HEK293 (cell line): ENCODE data around the gene CRTC1.

ENCODE experiments used
- CTCF ChIA-PET: fragments of 350-600 bp; formaldehyde crosslinking; extraction: SDS; loops from one replicate; lab custom pipeline; 2021; ENCODE audit warnings: antibody characterized with exemption; lab: Yijun Ruan, JAX
- POLR2A ChIA-PET: fragments of 300-600 bp; formaldehyde crosslinking; extraction: SDS; loops from one replicate; lab custom pipeline; 2020; ENCODE audit warnings: antibody characterized with exemption, inconsistent platforms; lab: Yijun Ruan, JAX
- H3K27ac ChIP-seq: fragments of 200-500 bp; sonication (Bioruptor generic); 2 replicates; pipeline ENCODE4 v1.5.1; 2014; ENCODE audit warnings: low read depth, low read length, control low read depth, inconsistent platforms; ENCODE audit errors: extremely low read depth
- H3K36me3 ChIP-seq, 2 experiments: fragments of 200-500 bp in 1 of 2; sonication (Bioruptor generic) in 1 of 2; 1 replicate in 1 of 2; 2 replicates in 1 of 2; pipeline ENCODE4 v1.5.1; 2014 to 2017; ENCODE audit warnings: inconsistent platforms in 2 of 2, low read length in 2 of 2; ENCODE audit not compliant: control insufficient read depth in 2 of 2, insufficient read depth in 1 of 2
- H3K4me1 ChIP-seq: fragments of 200-500 bp; sonication (Bioruptor generic); 2 replicates; pipeline ENCODE4 v1.5.1; 2014; ENCODE audit warnings: mild to moderate bottlenecking, low read length, inconsistent platforms; ENCODE audit not compliant: control insufficient read depth, insufficient read depth
- H3K4me3 ChIP-seq: 2 replicates; pipeline ENCODE4 v1.5.1; 2011; ENCODE audit warnings: low read depth, mild to moderate bottlenecking, control low read depth, low read length, moderate library complexity
- H3K9me3 ChIP-seq: fragments of 200-500 bp; sonication (Bioruptor generic); 2 replicates; pipeline ENCODE4 v1.5.1; 2014; ENCODE audit warnings: low read depth, low read length, inconsistent platforms; ENCODE audit not compliant: control insufficient read depth, insufficient read depth
- BCL11A ChIP-seq: fragments of 450-650 bp; formaldehyde crosslinking; IDR thresholded peaks from 2 replicates; pipeline ENCODE4 v1.5.1; 2016; ENCODE audit warnings: low read depth, missing biosample characterization, missing genetic modification characterization
- HOXA7 ChIP-seq: sonication (generic); formaldehyde crosslinking; IDR thresholded peaks from 2 replicates; pipeline ENCODE4 v1.8.1; 2022; ENCODE audit warnings: missing genetic modification reagents, borderline replicate concordance
- SETDB1 ChIP-seq: IDR thresholded peaks from one replicate; pipeline ENCODE4 v1.6.1; 2017; ENCODE audit warnings: mild to moderate bottlenecking, low read length, moderate library complexity, mixed read lengths; ENCODE audit not compliant: insufficient read length
- SP3 ChIP-seq: fragments of 450-650 bp; formaldehyde crosslinking; IDR thresholded peaks from 2 replicates; pipeline ENCODE4 v1.5.1; 2016; ENCODE audit warnings: missing biosample characterization, missing genetic modification characterization
- ZBTB7A ChIP-seq: fragments of 450-650 bp; formaldehyde crosslinking; IDR thresholded peaks from 2 replicates; pipeline ENCODE4 v1.5.1; 2016; ENCODE audit warnings: low read depth, missing biosample characterization, missing genetic modification characterization
- ZNF174 ChIP-seq: fragments of 450-650 bp; formaldehyde crosslinking; IDR thresholded peaks from 2 replicates; pipeline ENCODE4 v1.5.0; 2017; ENCODE audit warnings: missing biosample characterization, mild to moderate bottlenecking, missing genetic modification characterization
- ZNF292 ChIP-seq: fragments of 450-650 bp; formaldehyde crosslinking; IDR thresholded peaks from 2 replicates; pipeline ENCODE4 v1.5.1; 2016; ENCODE audit warnings: low read depth, missing biosample characterization, missing genetic modification characterization, borderline replicate concordance
- ZNF354C ChIP-seq: fragments of 450-650 bp; formaldehyde crosslinking; IDR thresholded peaks from 2 replicates; pipeline ENCODE4 v1.5.1; 2016; ENCODE audit warnings: missing biosample characterization, missing genetic modification characterization, low read depth, borderline replicate concordance
- ZNF555 ChIP-seq: fragments of 450-650 bp; formaldehyde crosslinking; conservative IDR thresholded peaks from 2 replicates; pipeline ENCODE4 v1.5.1; 2017; ENCODE audit warnings: missing biosample characterization, mild to moderate bottlenecking, missing genetic modification characterization, inconsistent platforms
- ZNF596 ChIP-seq: fragments of 450-650 bp; IDR thresholded peaks from 2 replicates; pipeline ENCODE4 v1.5.0; 2018; ENCODE audit warnings: missing biosample characterization, mild to moderate bottlenecking, missing genetic modification characterization, moderate library complexity
- ZNF621 ChIP-seq: fragments of 450-650 bp; formaldehyde crosslinking; IDR thresholded peaks from 2 replicates; pipeline ENCODE4 v1.5.1; 2017; ENCODE audit warnings: missing biosample characterization, missing genetic modification characterization
- ZNF624 ChIP-seq: fragments of 450-650 bp; formaldehyde crosslinking; IDR thresholded peaks from 2 replicates; pipeline ENCODE4 v1.5.1; 2017; ENCODE audit warnings: missing biosample characterization, missing genetic modification characterization
- ZNF658 ChIP-seq: fragments of 450-650 bp; formaldehyde crosslinking; IDR thresholded peaks from 2 replicates; pipeline ENCODE4; 2016; ENCODE audit warnings: missing biosample characterization, missing genetic modification characterization
- ZNF701 ChIP-seq: fragments of 450-650 bp; formaldehyde crosslinking; IDR thresholded peaks from 2 replicates; pipeline ENCODE4 v1.5.1; 2016; ENCODE audit warnings: missing biosample characterization, missing genetic modification characterization
- ZNF768 ChIP-seq: fragments of 450-650 bp; formaldehyde crosslinking; IDR thresholded peaks from 2 replicates; pipeline ENCODE4 v1.5.1; 2018; ENCODE audit warnings: missing biosample characterization, mild to moderate bottlenecking, missing genetic modification characterization
- ZNF791 ChIP-seq: fragments of 450-650 bp; formaldehyde crosslinking; IDR thresholded peaks from 2 replicates; pipeline ENCODE4 v1.5.1; 2016; ENCODE audit warnings: missing biosample characterization, missing genetic modification characterization
- TF ChIP-seq, protein P1 (sequence below): fragments of 450-650 bp; formaldehyde crosslinking; IDR thresholded peaks from 2 replicates; pipeline ENCODE4 v1.5.1; 2016; ENCODE audit warnings: missing biosample characterization, missing genetic modification characterization
- TF ChIP-seq, protein P2 (sequence below): fragments of 450-650 bp; formaldehyde crosslinking; IDR thresholded peaks from 2 replicates; pipeline ENCODE4 v1.5.1; 2017; ENCODE audit warnings: missing biosample characterization, missing genetic modification characterization
- TF ChIP-seq, protein P3 (sequence below): fragments of 450-650 bp; formaldehyde crosslinking; IDR thresholded peaks from 2 replicates; pipeline ENCODE4 v1.5.1; 2016; ENCODE audit warnings: missing biosample characterization, missing genetic modification characterization
- TF ChIP-seq, protein P4 (sequence below): fragments of 450-650 bp; formaldehyde crosslinking; IDR thresholded peaks from 2 replicates; pipeline ENCODE4 v1.5.1; 2016; ENCODE audit warnings: missing biosample characterization, missing genetic modification characterization
- TF ChIP-seq, protein P5 (sequence below): fragments of 450-650 bp; formaldehyde crosslinking; IDR thresholded peaks from 2 replicates; pipeline ENCODE4 v1.5.1; 2016; ENCODE audit warnings: missing biosample characterization, missing genetic modification characterization
- TF ChIP-seq, protein P6 (sequence below): fragments of 450-650 bp; IDR thresholded peaks from 2 replicates; pipeline ENCODE4 v1.5.1; 2018; ENCODE audit warnings: missing biosample characterization, mild to moderate bottlenecking, missing genetic modification characterization

The CRTC1 gene

DNA sequence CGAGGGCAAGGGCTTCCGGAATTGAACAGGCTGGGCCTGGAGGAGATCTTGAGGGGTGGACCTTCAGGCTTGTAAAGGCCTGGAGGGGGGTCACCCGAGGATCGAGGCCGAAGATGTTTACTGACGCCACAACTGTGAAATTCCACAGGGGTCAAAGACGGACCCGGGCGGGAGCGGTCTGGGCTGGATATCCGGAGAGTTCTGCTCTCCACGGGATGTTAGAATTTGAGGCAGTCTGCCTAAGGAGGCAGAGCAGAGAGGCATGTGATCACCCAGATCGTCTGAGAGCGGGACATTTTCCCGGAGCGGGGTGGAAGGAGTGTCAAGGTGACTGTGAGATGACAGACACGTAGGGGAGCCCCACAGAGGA is 33.5 kb upstream of the CRTC1 start:
- TF ChIP-seq ZNF354C (no peak), ZNF624 (tag by site-specific recombination) (no peak), ZNF768 (tag by site-specific recombination) (no peak), SP3 (tag by site-specific recombination) (no peak), ZNF555 (no peak), ZNF621 (no peak), BCL11A (no peak), ZNF701 (tag by site-specific recombination) (no peak), ZNF791 (tag by site-specific recombination) (no peak)
- TF ChIP-seq, all 188 proteins: peak for 0
- H3K9me3 ChIP-seq = no peaks in the 10 kb centered on the region
- no peak overlapping the region for H3K4me3 ChIP-seq
- ChIA-PET POLR2A (no interaction called here), CTCF (no interaction called here)
- H3K27ac ChIP-seq = no peak overlapping the region
- no peaks in the 10 kb centered on the region for H3K4me1 ChIP-seq
- H3K36me3 ChIP-seq = no peaks in the 10 kb centered on the region

DNA sequence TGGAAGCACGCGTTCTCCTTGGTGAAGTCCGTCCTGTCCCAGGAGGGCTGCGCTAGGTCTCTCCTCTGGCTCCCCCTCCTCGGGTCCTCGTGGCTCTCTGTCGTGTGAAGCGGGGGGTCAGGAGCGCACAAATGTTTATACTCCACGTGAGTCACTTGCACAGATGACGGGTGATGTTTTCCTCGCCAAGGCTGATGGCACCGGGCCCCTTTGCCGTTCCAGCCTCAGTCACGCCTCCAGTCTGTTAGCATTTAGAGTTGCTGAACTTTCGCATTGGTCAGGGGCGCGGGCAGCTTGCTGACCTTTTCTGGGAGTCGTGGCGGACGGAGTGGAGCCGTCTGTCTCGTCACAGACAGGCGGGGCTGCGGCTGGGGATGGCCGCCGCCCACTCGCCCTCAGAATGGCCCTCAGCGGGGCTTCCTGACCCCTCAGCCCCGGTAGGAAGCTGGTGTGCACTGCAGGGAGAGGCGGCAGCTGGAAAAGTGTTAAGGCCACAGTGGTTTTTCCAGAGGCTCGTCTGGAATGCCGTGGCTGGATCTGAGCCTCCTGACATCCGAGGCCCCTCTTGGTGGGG is 32.9 kb upstream of the CRTC1 start:
- ChIA-PET POLR2A (no interaction called here), CTCF (no interaction called here)
- no peak for TF ChIP-seq HOXA7 (CRISPR knock-in tag)
- no peak for TF ChIP-seq SETDB1
- TF ChIP-seq, protein P1, sequence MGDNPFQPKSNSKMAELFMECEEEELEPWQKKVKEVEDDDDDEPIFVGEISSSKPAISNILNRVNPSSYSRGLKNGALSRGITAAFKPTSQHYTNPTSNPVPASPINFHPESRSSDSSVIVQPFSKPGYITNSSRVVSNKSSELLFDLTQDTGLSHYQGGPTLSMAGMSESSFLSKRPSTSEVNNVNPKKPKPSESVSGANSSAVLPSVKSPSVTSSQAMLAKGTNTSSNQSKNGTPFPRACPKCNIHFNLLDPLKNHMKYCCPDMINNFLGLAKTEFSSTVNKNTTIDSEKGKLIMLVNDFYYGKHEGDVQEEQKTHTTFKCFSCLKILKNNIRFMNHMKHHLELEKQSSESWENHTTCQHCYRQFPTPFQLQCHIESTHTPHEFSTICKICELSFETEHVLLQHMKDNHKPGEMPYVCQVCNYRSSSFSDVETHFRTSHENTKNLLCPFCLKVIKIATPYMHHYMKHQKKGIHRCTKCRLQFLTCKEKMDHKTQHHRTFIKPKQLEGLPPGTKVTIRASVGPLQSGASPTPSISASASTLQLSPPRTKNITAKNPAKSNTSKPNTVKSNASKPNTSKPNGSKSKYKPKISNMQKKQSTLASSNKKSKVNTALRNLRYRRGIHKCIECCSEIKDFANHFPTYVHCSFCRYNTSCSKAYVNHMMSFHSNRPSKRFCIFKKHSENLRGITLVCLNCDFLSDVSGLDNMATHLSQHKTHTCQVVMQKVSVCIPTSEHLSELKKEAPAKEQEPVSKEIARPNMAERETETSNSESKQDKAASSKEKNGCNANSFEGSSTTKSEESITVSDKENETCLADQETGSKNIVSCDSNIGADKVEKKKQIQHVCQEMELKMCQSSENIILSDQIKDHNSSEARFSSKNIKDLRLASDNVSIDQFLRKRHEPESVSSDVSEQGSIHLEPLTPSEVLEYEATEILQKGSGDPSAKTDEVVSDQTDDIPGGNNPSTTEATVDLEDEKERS (tag by site-specific recombination) = no peak
- no peak for TF ChIP-seq ZNF292 (tag by site-specific recombination)
- TF ChIP-seq, protein P2, sequence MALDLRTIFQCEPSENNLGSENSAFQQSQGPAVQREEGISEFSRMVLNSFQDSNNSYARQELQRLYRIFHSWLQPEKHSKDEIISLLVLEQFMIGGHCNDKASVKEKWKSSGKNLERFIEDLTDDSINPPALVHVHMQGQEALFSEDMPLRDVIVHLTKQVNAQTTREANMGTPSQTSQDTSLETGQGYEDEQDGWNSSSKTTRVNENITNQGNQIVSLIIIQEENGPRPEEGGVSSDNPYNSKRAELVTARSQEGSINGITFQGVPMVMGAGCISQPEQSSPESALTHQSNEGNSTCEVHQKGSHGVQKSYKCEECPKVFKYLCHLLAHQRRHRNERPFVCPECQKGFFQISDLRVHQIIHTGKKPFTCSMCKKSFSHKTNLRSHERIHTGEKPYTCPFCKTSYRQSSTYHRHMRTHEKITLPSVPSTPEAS (tag by site-specific recombination) = no peak
- no peak for TF ChIP-seq ZNF658 (tag by site-specific recombination)
- no peak for TF ChIP-seq ZBTB7A (tag by site-specific recombination)
- TF ChIP-seq, protein P3, sequence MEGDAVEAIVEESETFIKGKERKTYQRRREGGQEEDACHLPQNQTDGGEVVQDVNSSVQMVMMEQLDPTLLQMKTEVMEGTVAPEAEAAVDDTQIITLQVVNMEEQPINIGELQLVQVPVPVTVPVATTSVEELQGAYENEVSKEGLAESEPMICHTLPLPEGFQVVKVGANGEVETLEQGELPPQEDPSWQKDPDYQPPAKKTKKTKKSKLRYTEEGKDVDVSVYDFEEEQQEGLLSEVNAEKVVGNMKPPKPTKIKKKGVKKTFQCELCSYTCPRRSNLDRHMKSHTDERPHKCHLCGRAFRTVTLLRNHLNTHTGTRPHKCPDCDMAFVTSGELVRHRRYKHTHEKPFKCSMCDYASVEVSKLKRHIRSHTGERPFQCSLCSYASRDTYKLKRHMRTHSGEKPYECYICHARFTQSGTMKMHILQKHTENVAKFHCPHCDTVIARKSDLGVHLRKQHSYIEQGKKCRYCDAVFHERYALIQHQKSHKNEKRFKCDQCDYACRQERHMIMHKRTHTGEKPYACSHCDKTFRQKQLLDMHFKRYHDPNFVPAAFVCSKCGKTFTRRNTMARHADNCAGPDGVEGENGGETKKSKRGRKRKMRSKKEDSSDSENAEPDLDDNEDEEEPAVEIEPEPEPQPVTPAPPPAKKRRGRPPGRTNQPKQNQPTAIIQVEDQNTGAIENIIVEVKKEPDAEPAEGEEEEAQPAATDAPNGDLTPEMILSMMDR = no peak
- TF ChIP-seq, protein P4, sequence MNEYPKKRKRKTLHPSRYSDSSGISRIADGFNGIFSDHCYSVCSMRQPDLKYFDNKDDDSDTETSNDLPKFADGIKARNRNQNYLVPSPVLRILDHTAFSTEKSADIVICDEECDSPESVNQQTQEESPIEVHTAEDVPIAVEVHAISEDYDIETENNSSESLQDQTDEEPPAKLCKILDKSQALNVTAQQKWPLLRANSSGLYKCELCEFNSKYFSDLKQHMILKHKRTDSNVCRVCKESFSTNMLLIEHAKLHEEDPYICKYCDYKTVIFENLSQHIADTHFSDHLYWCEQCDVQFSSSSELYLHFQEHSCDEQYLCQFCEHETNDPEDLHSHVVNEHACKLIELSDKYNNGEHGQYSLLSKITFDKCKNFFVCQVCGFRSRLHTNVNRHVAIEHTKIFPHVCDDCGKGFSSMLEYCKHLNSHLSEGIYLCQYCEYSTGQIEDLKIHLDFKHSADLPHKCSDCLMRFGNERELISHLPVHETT (tag by site-specific recombination) = no peak
- no peak for TF ChIP-seq ZNF596 (tag by site-specific recombination)
- TF ChIP-seq, protein P5, sequence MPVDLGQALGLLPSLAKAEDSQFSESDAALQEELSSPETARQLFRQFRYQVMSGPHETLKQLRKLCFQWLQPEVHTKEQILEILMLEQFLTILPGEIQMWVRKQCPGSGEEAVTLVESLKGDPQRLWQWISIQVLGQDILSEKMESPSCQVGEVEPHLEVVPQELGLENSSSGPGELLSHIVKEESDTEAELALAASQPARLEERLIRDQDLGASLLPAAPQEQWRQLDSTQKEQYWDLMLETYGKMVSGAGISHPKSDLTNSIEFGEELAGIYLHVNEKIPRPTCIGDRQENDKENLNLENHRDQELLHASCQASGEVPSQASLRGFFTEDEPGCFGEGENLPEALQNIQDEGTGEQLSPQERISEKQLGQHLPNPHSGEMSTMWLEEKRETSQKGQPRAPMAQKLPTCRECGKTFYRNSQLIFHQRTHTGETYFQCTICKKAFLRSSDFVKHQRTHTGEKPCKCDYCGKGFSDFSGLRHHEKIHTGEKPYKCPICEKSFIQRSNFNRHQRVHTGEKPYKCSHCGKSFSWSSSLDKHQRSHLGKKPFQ (tag by site-specific recombination) = no peak
- TF ChIP-seq ZNF791 (tag by site-specific recombination) = no peak
- TF ChIP-seq ZNF174 = no peak
- TF ChIP-seq, protein P6, sequence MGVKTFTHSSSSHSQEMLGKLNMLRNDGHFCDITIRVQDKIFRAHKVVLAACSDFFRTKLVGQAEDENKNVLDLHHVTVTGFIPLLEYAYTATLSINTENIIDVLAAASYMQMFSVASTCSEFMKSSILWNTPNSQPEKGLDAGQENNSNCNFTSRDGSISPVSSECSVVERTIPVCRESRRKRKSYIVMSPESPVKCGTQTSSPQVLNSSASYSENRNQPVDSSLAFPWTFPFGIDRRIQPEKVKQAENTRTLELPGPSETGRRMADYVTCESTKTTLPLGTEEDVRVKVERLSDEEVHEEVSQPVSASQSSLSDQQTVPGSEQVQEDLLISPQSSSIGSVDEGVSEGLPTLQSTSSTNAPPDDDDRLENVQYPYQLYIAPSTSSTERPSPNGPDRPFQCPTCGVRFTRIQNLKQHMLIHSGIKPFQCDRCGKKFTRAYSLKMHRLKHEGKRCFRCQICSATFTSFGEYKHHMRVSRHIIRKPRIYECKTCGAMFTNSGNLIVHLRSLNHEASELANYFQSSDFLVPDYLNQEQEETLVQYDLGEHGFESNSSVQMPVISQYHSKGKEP (tag by site-specific recombination) = no peak
- Histone ChIP-seq H3K27ac (no peak overlapping the region), H3K9me3 (no peaks in the 10 kb centered on the region), H3K4me3 (no peak overlapping the region), H3K4me1 (no peaks in the 10 kb centered on the region), H3K36me3 (no peaks in the 10 kb centered on the region)
